Peyer's patch (tissue), 4 donors: ENCODE data around the gene EPSTI1.

Experiments
- CTCF ChIP-seq, 6 experiments: fragments of 450-650 bp in 4 of 6; fragments of 200-600 bp in 2 of 6; sonication (generic) in 1 of 6; IDR thresholded peaks; one replicate each; pipeline ENCODE4 v1.5.1; 2017 to 2019; ENCODE audit warnings: antibody characterized with exemption in 6 of 6, mild to moderate bottlenecking in 3 of 6, moderate library complexity in 1 of 6
- POLR2A ChIP-seq, 2 donors: fragments of 450-650 bp; IDR thresholded peaks; one replicate each; pipeline ENCODE4 v1.5.1; 2017; ENCODE audit warnings: antibody characterized with exemption in 2 of 2, mild to moderate bottlenecking in 2 of 2, moderate library complexity in 2 of 2

- TF ChIP-seq CTCF (IDR thresholded peaks at IDR 0.05) = no peak
- no peak for TF ChIP-seq POLR2A (IDR thresholded peaks at IDR 0.05)
Measured at GRCh38 chr13:42894765-42895243, 97.2 kb downstream of the EPSTI1 start.
